H1 (cell line): ENCODE results near the gene WDR33.

Experiments used
- CTCF ChIP-seq, 3 experiments: IDR thresholded peaks; 1 replicate in 2 of 3; 2 replicates in 1 of 3; pipeline versions ENCODE4 v1.5.1 to v1.6.1; 2011; ENCODE audit warnings: low read length in 3 of 3, mild to moderate bottlenecking in 3 of 3, inconsistent platforms in 2 of 3, low read depth in 1 of 3, moderate library complexity in 1 of 3; ENCODE audit not compliant: insufficient read depth in 1 of 3; ENCODE audit errors: control extremely low read depth in 1 of 3
- HDAC2 ChIP-seq, 2 experiments: fragments of 300-600 bp in 1 of 2; sonication (generic) in 1 of 2; IDR thresholded peaks; 2 replicates each; pipeline ENCODE4 v1.6.1; 2011 to 2012; ENCODE audit warnings: low read depth in 2 of 2, low read length in 2 of 2, mild to moderate bottlenecking in 2 of 2, moderate library complexity in 2 of 2, borderline replicate concordance in 1 of 2, inconsistent platforms in 1 of 2
- POLR2A ChIP-seq, 2 experiments: IDR thresholded peaks; 1 replicate in 1 of 2; 2 replicates in 1 of 2; pipeline ENCODE4 v1.6.1; 2011; ENCODE audit warnings: low read depth in 2 of 2, low read length in 2 of 2, mild to moderate bottlenecking in 2 of 2; ENCODE audit errors: control extremely low read depth in 1 of 2
- RFX5 ChIP-seq: IDR thresholded peaks from 2 replicates; pipeline ENCODE4 v1.6.1; 2011; ENCODE audit warnings: low read depth, low read length, improper control_type of control experiment, borderline replicate concordance

- TF ChIP-seq RFX5 (no peak), CTCF (IDR thresholded peaks at IDR 0.05; ENCODE audit: control extremely low read depth in 1 of 3, insufficient read depth in 1 of 3, low read depth in 1 of 3, low read length in 3 of 3) (peak; percentile 65 to 87 (median 86)), POLR2A (IDR thresholded peaks at IDR 0.05; ENCODE audit: control extremely low read depth in 1 of 2, low read depth in 2 of 2, low read length in 2 of 2) (no peak), HDAC2 (IDR thresholded peaks at IDR 0.05; ENCODE audit: borderline replicate concordance in 1 of 2, low read depth in 2 of 2, low read length in 2 of 2) (0 out of 4 replicates have a peak, but pooled peaks have one; percentile 35 to 70)
Observed at GRCh38 chr2:127695491-127696472, 115.2 kb downstream of the WDR33 start.
